Stimulated activated CD4-positive, alpha-beta T cell treated with anti-CD3 and anti-CD28 coated beads, Interleukin-12 subunit alpha, Interleukin-12 subunit beta, amount 100 ng/mL, for 24 hours (primary cell): ENCODE results near the gene TADA2B.

Experiments
- DNase-seq, 2 experiments: peaks; one replicate each; pipeline ENCODE4 v3.0.0-alpha.2; 2020; ENCODE audit warnings: low read depth in 2 of 2

Gene TADA2B

GRCh38 chr4:7041801-7042502 lies 1.2 kb upstream of the TADA2B start:
- DNase-seq, result no peak

- DNase-seq, result peak; percentile 84 to 89
Observed at GRCh38 chr4:7042503-7043283, 479 bp upstream of the TADA2B start.

DNA sequence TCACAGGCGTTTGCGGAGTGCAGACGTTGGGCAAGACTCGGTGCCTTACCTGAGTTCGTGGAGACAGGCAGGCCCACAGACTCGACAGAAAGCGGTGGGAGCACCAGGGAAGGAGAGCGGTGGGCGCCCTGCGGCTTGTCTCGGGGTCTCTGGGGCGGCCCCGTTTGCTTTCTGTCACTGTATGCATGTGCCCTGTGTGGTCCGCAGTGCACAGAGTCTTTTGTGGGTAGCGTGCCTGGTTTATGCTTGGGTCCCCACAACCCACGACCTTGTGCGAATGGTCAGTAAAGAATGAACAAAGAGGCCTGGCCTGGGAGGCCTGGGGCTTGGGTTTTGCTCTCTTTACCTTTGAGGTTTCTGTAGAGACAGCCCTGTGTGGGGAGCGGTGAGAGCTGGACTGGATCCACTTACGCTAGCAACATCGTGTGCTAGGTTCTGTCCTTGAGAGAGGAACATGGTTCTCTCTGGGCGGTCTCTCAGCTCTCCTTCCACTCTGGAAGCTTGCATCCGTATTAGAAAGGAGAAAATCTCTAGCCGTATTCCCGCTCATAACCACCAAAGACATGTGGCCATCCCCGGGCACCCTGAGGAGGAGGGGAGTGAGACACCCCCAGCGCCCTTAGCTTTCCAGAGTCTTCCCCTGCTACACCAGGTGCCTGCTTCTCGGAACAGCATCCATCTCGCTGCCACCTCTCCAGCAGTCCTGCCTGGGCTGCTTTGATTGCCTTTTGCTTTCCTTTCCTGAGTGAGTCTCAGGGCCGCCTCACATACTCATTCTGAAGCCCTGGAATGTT lies 1.2 kb downstream of the TADA2B start:
- no peak for DNase-seq

DNA sequence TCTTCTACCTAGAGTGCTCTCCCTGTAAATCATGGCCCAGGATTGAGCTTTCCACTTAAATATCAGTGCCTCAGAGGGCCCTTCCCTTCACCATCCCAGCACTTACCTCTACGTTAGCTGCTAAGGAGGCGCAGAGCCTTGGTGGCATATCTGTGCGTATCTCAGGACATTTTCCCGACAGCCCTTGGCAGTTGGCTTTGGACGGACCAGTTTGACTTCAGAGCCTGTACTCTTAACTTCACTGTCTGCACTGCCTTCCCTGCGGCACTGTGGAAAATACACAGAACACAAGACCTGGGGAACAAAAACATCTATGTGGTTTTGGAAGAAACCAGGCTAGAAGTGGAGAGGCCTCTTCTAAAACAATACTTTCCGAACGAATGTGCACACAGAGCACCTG lies 2.4 kb downstream of the TADA2B start:
- no peak for DNase-seq

DNA sequence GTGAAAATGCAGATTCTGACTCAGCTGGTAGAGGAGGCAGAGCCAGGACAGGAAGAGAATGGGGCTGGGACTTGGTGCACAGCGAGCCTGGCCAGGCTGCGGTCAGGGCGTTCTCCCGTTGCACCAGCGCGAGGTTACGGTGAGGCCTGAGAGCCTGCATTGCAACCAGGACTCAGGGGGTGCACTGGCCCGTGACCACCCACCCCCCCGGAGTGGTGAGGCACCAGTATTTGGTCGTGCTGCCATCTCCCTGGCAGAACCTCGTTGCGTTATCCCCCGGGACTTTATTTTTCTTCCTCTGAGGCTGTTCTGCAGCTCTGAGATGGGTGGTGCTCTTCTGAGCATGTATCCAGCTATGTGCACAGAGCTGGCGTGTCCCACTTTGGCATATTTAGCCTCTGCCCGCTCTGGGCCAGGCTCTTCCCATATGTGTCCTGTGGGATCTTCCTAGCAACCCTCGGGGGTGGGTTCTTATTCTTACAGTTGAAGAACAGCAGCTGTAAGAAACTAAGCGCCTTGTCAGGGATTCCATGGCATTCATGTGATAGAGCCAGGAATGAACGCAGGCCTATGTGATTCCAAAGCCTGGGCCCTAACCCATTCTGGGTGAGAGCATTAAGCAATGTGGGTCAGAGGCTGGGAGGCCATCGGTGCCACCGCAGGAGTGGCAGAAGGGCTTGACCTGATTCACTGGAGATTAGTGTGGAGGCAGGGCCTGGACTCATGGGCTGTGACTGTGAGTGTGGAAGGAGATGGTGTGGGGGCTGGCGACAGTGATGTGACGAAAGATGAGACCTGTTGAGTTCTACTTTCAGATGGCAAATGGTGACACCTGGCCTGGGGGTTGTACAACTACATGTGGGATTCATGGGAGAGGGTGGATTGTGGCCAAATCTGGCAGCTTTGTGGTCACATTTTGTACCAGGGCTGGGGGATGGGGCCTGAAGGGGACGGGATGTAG lies 3.1 kb downstream of the TADA2B start:
- DNase-seq, result no peak

GRCh38 chr4:7046971-7047370 lies 3.8 kb downstream of the TADA2B start:
- no peak for DNase-seq

DNA sequence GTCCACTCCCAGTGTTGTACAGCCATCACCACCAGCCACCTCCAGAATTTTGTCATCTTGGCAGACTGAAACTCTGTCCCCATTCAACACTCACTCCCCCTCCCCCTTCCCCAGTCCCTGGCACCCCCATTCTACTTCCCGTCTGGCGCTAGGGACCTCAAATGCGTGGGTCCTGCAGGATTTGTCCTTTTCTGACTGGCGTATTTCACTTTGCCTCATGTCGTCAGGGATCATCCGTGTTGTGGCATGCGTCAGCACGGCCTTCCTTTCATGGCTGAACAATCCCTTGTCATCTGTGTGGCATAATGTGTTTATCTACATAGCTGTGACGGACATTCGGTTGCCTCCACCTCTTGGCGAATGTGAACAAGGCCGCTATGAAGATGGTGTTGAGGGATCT lies 5.5 kb downstream of the TADA2B start:
- no peak for DNase-seq

- DNase-seq, result no peak
Observed at GRCh38 chr4:7049295-7049694, 6.1 kb downstream of the TADA2B start.

- DNase-seq, result no peak
Observed at GRCh38 chr4:7049739-7050138, 6.6 kb downstream of the TADA2B start.

DNA sequence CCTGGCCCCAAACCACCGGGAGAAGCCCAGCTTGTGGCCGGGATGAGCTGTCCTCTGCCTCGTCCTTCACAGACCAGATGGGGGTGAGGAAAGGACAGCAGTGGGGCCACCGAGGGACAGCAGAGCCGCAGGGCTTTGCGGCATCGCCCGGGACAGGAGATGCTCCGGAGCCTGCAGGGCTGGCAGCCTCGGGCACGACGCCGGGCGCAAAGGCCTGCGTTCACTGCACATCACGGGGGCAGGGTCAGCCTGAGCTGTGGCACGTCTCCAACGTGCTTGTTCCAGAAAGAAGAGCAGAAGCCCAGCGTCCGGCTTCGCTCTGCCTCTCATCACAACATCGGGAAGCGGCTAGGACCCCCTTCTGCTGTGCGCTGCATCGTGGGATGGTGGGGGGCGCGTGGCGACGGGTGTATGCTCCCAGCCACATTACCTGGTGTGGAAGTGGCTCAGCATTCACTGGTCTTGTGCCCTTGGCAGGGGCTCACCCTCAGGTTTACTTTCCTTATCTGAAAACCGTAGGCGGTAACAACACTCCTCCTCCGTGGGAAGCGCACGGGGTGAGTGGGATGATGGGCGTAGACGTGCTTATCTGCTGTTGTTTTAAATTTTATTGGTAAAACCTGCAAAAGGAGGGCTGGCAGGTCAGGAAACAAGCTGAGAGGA lies 7.4 kb downstream of the TADA2B start:
- DNase-seq, result no peak

GRCh38 chr4:7051144-7051495 lies 7.9 kb downstream of the TADA2B start:
- no peak for DNase-seq

- no peak for DNase-seq
Observed at GRCh38 chr4:7051905-7052304, 8.7 kb downstream of the TADA2B start.

DNA sequence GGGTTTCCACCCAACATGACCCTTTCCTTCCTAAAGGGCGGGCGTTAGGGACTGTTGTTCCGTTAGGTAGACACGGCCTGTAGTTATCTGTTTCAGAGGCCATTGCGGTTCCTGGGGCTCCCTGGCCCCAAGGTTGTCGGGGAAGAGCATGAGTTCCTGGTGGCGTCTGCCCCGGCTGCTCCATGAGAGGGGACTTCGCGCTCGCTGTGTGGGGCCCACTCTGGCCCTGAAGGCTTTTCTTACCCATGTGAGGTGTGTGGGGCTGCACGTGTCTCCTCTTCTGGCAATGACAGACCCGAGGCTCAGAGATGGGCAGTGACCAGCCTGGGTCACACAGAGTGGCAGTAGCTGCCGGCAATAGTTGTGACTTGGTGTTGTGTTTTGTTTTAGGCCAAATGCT lies 9.1 kb downstream of the TADA2B start:
- DNase-seq, result no peak

DNA sequence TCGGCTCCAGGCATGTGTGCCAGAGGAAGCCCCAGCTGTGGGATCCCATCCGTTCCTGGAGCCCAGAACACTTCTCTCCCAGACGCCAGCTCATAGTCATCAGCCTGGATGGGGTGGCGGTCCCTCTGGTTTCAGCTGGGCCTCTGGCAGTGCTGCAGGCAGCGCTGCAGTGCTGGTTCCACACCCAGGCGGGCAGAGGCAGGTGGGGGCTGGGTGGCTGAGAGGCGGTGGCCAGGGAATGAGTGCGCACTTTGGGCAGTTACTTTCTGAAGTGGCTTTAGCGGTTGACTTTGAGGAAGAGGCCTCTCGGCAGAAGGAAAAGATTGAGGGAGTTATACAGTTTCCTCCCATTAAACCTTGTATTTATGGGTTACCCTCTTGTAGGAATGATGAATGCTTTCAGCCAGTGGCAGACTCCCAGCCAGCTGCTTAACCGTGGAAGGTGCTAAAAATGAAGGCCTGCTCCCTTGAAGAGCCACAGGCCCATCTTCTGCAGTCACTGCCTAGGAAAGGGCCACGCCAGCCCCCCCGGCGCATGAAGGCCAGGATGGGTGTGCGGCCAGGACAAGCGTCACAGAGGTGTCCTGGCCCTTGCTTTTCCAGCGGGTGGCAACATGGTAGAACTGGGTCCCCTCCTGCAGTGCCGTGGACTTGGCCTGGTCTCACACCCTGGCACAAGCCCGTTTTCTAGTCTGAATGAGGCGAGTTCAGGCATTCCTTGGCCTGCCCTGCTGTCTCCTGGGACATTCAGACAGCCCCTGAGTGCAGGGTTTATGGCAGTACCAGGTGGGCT lies 9.9 kb downstream of the TADA2B start:
- DNase-seq, result no peak

- DNase-seq, result no peak
Observed at GRCh38 chr4:7054106-7054880, 11.1 kb downstream of the TADA2B start.

DNA sequence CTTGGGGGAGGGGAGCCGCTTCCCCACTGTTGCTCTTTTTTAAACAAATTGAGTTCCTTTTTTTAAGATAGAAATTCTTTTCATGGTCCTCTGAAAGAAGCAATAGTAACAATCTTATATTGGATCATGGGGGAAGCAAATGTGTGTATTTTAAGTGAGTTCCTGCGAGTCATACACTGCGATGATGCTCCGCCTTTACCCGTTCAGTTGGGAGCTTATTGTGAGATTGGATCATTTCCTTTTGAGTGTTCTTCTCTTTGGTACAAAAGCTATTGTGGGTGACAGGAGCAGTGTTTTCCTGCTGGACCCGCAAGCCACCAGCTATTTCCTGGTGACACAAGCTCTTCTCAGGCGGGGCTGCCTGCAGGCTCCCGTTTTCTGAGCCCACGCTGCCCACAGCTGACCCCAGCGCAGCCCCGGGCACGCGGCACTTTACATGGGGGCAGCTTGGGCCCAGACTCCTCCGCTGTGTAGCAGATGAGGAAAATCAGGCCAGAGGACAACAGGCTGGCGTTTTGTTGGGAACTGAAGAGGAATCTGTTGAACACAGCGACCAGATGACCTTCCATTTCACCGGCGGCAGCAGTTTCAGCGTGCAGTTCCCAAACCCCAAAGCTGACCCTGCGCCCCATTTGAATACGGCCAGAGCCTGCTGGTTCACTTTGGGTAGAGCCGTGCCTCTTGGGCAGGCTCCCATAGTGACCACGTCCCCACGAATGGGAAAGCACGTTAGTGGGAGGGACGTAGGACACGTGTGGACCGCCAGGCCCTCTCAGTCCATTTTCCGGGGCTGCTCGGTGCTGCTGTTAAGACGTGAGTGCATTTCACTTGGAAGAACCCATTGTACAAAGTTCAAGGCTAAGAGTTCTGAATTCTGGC lies 12.2 kb downstream of the TADA2B start:
- no peak for DNase-seq

DNA sequence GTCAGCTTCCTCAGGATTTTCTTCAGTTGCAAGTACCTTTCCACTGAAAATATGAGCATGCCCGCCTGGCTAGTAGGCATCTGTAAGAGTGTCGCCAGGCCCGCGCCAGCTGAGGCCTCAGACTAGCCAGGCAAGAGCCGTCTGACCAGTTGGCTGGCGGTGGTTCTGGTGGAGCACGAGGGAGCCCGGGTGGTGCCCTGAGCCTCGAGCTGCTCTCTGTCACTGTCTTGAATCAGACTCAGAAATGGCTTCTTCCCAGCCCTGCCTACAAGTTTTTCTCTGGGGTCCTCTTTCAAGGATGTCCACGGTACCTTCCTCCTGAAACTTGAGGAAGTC lies 12.8 kb downstream of the TADA2B start:
- no peak for DNase-seq

- DNase-seq, result no peak
Observed at GRCh38 chr4:7058792-7059191, 15.6 kb downstream of the TADA2B start.

- DNase-seq, result no peak
Observed at GRCh38 chr4:7059662-7060061, 16.5 kb downstream of the TADA2B start.
